HG03060 (cell line): ENCODE data around the gene MBD4.

Source experiments
- ATAC-seq: cut with Tn5 transposase; IDR thresholded peaks from one replicate; pipeline ENCODE4 v1.9.1; 2021; ENCODE audit warnings: low read depth, moderate number of reproducible peaks; ENCODE audit not compliant: unreplicated experiment

Gene MBD4

DNA sequence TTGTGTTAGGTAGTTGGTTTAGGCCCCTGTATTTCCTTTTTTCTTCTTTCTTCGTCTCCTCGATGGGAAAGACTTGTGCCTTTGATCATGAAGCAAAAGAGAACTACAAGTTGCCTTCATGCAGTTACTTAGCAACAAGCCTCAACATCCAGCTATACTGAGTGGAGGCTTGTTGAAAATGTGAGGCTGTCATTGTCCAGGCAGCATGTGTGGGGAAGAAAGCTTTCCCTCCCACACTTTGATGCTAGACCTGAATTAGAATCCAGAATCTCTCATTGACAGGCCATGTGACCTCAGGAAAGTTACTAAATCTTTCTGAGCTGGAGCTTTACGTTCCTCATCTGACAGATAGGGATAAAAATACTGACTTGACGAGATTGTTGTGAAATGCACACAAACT lies 24.0 kb upstream of the MBD4 start:
- no peak for ATAC-seq

DNA sequence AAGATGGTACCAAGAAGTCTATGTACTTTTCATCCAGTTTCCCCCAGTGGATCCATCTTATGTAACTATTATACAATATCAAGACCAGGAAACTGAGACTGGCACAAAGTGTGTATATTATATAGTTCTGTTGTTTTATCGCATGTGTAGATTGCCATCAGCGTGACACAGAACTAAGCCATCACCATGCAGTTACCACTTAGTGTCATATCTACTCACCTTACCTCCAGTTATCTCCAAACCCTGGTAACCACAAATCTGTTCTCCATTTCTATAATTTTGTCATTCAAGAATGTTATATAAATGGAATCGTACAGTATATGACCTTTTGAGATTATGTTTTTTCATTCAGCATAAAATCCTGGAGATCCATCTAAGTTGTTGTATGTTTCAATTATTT lies 23.3 kb upstream of the MBD4 start:
- no peak for ATAC-seq

DNA sequence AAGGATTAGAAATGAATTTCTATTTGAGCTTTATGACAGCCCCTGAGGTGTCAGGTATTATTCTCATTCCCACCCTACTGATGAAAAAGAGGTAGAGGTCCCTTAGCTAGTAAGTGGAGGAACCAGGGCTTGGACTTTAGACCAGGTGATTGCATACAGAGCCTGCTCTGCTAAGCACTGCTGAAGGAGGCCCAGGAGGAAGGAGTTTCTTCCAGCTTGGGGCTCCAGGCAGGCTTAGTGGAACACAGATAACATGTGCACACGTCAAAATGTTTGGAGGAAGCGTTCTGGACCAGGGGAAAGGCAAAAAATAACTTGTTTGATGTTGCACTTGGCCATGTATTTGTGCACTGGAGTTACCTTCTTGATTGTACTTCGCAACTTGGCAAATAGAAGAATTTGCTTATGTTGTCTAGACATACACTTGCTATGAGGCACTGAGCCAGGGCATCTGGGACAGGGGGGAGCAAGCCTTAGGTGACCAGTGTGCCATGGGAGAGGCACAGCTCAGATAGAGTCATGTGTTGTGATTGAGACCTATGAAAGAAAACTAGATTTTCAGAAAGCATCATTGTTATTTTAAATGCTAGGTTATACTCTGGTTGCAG lies 22.7 kb upstream of the MBD4 start:
- no peak for ATAC-seq

DNA sequence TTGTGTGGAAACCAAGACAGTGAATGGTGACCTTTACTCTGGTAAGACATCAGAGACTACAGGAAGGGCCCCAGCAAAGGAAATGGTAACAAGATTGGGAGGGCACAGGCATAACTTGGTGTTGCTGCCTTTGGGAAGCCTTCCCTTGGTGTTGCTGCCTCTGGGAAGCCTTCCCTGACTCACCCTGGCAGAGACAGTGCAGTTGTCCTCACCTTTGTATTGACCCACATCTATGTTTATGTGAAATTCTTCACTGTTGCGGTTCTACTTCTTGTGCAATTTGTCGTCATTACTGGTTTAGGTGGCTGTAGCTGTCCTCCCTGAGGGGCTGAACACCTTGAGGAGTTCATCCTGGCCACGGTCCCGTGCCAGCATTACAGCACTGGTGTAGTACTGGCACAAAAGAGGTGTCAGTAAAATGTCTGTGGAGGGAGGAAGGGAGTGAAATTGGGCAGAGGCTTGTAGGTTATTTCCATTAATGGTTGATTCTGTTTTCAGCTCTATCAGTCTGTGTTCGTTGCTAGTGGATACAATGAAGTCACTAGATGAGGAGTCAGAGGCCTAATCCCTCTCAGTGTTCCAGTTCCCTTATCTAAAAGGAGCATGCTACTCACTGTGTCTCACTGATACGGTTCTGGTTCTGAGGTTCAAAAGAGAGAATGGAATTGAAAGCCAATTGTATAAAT lies 21.9 kb upstream of the MBD4 start:
- no peak for ATAC-seq

DNA sequence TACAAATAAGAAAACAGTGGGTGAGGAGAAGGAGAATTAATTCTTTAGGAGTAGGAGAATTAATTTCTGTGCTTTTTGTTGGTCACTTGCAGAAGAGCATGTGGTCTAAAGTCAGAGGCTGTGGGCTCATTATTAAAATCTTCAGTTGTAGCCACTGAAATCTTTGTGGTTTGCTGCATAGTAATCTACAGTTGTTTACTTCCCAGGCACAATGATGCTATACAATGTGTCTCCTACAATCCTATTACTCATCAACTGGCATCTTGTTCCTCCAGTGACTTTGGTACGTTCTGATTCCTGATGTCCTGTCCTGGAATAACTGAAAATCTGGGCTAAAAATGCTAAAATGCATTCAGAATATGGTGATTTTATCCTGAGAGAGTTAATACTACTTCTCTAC lies 21.3 kb upstream of the MBD4 start:
- ATAC-seq = no peak

DNA sequence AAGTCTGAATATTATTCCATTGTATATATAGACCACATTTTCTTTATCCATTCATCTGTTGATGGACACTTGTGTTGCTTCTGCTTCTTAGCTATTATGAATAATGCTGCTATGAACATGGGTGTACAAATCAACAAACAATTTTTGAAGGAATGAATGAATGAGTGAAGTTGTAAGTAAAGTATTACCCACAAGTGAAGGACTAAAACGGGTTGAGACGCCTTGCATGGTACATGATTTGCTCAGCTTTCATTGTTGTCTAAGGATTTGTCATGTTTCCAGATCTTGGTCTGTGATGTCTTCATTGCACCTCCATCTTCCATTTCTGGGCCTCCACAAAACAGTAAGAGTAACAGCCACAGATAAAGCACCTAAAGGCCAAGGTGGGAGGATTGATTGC lies 20.8 kb upstream of the MBD4 start:
- no peak for ATAC-seq

- ATAC-seq = no peak
These were observed 20.4 kb upstream of the MBD4 start for GRCh38 chr3:129460155-129460554.

- ATAC-seq = no peak
These were observed 14.0 kb upstream of the MBD4 start for GRCh38 chr3:129453732-129454131.

DNA sequence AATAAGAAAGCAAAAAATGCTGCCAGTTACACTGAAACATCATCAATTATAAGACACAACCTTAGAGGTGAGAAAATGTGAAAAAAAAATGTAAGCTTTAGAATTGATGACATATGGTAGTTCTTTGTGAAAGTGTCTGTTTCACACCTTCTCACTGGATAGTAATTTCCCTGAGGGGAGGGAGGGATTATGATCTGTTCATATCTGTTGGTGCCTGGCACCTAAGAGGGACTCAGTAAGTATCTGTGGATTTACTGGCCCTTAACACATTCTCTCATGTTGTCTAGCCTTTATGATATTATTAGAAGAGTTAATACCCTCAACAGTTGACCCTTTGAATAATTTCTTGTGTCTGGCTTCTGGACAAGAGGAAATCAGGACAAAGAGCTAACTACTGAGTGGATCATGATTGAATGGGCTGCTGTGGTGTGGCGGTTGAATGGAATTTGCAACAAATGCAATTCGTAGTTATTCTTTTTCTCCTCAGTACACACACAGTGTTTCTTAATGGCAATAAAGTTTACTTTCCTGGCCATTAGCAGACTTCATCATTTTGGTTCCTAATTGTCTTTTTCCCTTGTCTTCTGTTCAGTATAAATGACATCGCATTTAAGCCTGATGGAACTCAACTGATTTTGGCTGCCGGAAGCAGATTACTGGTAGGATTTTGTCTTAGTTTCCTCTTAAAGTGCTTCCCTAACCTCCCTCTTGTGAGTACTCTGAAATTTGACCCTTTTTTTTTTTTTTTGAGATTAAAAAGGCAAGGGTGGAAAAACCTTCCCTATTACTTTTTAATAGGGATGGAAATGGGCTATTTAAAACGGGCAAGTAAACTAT lies 9.7 kb upstream of the MBD4 start:
- ATAC-seq = no peak

DNA sequence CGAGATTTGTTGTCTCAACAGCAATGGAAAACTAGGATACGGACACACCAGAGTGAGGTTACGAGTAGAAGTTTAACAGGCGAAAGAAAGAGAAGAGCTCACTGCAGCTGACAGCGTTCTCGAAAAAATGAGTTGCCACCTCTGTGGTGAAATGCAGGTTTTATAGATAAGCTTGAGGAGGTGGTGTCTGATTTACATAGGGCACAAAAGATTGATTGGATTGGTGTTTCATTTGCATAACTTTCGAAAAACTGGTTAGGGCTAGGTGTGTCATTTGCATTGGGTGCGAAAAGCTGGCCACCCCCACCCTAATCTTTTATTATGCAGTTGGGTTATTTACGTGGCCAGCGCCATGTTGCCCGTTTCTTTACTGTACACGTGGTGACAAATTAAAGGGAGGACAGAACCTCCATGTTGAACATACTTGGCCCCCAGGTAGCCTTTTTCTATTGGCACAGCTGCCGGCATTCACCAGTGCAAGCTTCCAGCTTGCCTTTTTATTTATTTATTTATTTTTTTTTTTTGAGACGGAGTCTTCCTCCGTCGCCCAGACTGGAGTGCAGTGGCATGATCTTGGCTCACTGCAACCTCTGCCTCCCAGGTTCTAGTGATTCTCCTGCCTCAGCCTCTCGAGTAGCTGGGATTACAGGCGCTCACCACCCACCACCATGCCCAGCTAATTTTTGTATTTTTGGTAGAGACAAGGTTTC lies 8.6 kb upstream of the MBD4 start:
- no peak for ATAC-seq

- no peak for ATAC-seq
These were observed 7.2 kb upstream of the MBD4 start for GRCh38 chr3:129446926-129447325.

GRCh38 chr3:129445471-129445870 lies 5.7 kb upstream of the MBD4 start:
- no peak for ATAC-seq

GRCh38 chr3:129442947-129443346 lies 3.2 kb upstream of the MBD4 start:
- no peak for ATAC-seq

DNA sequence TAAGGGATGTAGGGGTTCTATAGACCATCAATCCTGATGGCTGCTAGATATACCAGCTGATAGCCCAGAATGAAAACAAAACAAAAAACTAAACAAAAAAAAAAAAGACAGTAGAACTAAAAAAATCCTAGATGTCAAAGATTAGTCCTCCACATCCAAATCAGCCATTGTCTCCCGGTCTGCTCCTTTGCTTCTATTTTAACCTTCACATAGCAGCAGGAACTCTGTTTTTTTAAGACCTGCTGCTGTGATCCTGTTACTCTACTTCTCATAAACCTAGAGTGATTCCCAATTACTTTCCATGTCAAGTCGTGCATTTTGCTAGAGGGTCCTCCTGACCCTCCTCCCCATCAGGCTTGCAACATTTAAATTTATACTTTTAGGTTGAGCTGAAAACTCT lies 2.7 kb upstream of the MBD4 start:
- no peak for ATAC-seq

DNA sequence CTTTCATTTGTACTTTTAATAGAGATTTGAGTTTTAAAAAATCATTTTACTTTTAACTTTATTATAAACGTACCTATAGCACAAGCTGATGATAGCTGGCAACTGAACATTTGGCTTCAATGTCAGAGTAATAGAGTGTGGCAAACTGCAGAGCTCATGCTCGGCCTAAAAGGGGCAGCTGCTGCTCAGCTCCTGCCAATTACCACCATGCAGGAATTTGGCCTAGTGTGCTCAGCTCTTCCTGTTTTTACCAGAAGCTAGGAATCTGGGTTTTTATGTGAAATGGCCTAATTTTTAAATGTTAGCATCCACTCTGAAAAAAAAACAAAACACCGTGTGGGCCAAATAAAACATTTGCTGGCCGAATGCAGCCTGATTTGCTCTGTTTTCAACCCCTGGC lies 2.0 kb upstream of the MBD4 start:
- no peak for ATAC-seq

DNA sequence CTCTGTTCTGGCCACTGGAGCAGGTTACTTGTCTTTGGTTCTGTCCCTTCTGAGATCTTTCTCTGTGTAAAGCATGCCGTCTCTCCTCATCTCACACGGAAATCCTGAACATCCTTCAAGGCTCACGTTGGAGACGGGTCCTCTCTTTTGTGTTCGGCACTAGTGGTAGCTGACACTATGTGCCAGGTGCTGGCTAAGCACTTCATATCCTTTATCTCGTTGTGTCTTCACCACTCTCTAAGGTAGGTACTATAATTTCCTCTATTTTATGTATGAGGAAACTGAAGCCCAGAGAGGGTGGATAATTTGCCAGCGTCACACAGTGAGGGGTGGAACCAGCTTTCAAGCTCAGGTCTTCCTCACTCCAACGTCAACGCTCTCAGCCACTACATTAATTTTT lies 1.5 kb upstream of the MBD4 start:
- ATAC-seq = no peak

DNA sequence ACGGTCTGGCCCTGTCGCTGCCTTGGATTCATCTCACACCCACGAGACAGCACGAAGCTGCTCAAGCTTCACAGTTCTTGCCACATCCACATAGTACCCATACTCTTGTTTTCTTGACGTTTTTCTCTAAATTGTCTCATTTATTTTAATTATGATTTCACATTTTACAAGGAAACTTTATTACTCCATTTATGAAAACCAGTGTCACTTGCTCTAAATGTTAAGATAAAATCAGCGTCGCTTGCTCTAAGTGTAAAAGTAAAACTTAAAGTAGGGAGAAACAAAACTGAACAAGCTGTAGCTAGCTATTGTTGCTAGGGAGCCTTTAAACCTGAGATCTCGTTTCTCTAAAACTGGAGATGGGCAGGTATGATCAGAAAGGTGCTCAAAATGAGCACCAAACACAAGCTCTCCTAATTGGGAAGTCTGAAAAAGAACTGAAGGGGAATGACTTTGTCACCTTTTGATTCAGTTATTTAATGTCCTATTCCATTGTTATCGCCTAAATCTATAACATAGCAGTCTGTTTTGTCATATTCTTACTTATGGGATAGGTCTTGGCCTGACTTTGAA lies 956 bp upstream of the MBD4 start:
- ATAC-seq = no peak

- no peak for ATAC-seq
These were observed 427 bp downstream of the MBD4 start for GRCh38 chr3:129439226-129439816.

GRCh38 chr3:129435367-129435766 lies 4.4 kb downstream of the MBD4 start:
- ATAC-seq = no peak

DNA sequence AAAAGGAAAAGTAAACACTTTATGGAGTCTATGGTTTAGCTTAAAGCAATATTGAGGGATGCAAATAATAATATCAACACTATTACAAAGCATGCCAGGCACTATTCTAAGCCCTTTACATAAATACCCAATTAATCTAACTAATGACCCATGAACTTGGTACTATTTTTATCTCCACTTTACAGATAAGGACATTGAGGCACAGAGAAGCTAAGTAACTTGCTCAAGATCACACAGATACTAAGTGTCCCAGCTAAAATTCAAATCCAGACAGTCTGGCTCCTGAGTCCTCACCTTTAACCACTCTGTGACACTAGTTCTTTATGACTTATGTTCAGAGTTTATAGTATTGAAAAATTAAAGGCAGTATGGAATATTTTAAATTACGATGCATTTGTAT lies 5.6 kb downstream of the MBD4 start:
- ATAC-seq = no peak
